HEK293 (cell line): ENCODE measurements around the gene PRC1.

Experiments used
- AEBP2 ChIP-seq: fragments of 450-650 bp; formaldehyde crosslinking; IDR thresholded peaks from 2 replicates; pipeline ENCODE4 v1.5.1; 2016; ENCODE audit warnings: missing biosample characterization, missing genetic modification characterization, borderline replicate concordance
- GLIS1 ChIP-seq: fragments of 450-650 bp; formaldehyde crosslinking; IDR thresholded peaks from 2 replicates; pipeline ENCODE4 v1.5.1; 2016; ENCODE audit warnings: missing biosample characterization, missing genetic modification characterization
- HIC1 ChIP-seq: fragments of 450-650 bp; formaldehyde crosslinking; IDR thresholded peaks from 2 replicates; pipeline ENCODE4 v1.5.1; 2016; ENCODE audit warnings: missing biosample characterization, missing genetic modification characterization
- HOXC10 ChIP-seq: sonication (generic); formaldehyde crosslinking; IDR thresholded peaks from 2 replicates; pipeline ENCODE4 v1.8.1; 2023; ENCODE audit warnings: mild to moderate bottlenecking, missing genetic modification reagents
- MYNN ChIP-seq: fragments of 450-650 bp; formaldehyde crosslinking; IDR thresholded peaks from 2 replicates; pipeline ENCODE4 v1.5.1; 2016; ENCODE audit warnings: missing biosample characterization, missing genetic modification characterization, borderline replicate concordance
- MZF1 ChIP-seq: fragments of 450-650 bp; formaldehyde crosslinking; IDR thresholded peaks from 2 replicates; pipeline ENCODE4 v1.5.1; 2017; ENCODE audit warnings: missing biosample characterization, missing genetic modification characterization, borderline replicate concordance
- OVOL3 ChIP-seq: fragments of 450-650 bp; formaldehyde crosslinking; IDR thresholded peaks from 2 replicates; pipeline ENCODE4 v1.5.1; 2016; ENCODE audit warnings: missing biosample characterization, missing genetic modification characterization
- ZBTB1 ChIP-seq: fragments of 450-650 bp; formaldehyde crosslinking; IDR thresholded peaks from 2 replicates; pipeline ENCODE4 v1.5.1; 2016; ENCODE audit warnings: missing biosample characterization, missing genetic modification characterization
- ZBTB11 ChIP-seq: fragments of 450-650 bp; formaldehyde crosslinking; conservative IDR thresholded peaks from 2 replicates; pipeline ENCODE4 v1.5.1; 2016; ENCODE audit warnings: low read depth, missing biosample characterization, missing genetic modification characterization
- ZFHX2 ChIP-seq: fragments of 450-650 bp; formaldehyde crosslinking; conservative IDR thresholded peaks from 2 replicates; pipeline ENCODE4 v1.5.1; 2016; ENCODE audit warnings: missing biosample characterization, missing genetic modification characterization
- ZIC2 ChIP-seq: fragments of 450-650 bp; formaldehyde crosslinking; IDR thresholded peaks from 2 replicates; pipeline ENCODE4 v1.5.1; 2016; ENCODE audit warnings: missing biosample characterization, missing genetic modification characterization
- ZNF114 ChIP-seq: fragments of 450-650 bp; formaldehyde crosslinking; IDR thresholded peaks from 2 replicates; pipeline ENCODE4 v1.5.0; 2017; ENCODE audit warnings: missing biosample characterization, missing genetic modification characterization
- ZNF146 ChIP-seq: fragments of 450-650 bp; formaldehyde crosslinking; IDR thresholded peaks from 2 replicates; pipeline ENCODE4 v1.5.1; 2016; ENCODE audit warnings: missing biosample characterization, missing genetic modification characterization
- ZNF19 ChIP-seq: fragments of 450-650 bp; formaldehyde crosslinking; IDR thresholded peaks from 2 replicates; pipeline ENCODE4; 2016; ENCODE audit warnings: missing biosample characterization, missing genetic modification characterization, low read depth
- ZNF202 ChIP-seq: fragments of 450-650 bp; formaldehyde crosslinking; IDR thresholded peaks from 2 replicates; pipeline ENCODE4 v1.5.1; 2016; ENCODE audit warnings: missing biosample characterization, missing genetic modification characterization, borderline replicate concordance
- ZNF214 ChIP-seq: fragments of 450-650 bp; formaldehyde crosslinking; IDR thresholded peaks from 2 replicates; pipeline ENCODE4 v1.5.1; 2017; ENCODE audit warnings: missing biosample characterization, mild to moderate bottlenecking, missing genetic modification characterization, borderline replicate concordance
- ZNF221 ChIP-seq: fragments of 450-650 bp; formaldehyde crosslinking; IDR thresholded peaks from 2 replicates; pipeline ENCODE4 v1.5.1; 2017; ENCODE audit warnings: missing biosample characterization, missing genetic modification characterization, borderline replicate concordance
- ZNF266 ChIP-seq: fragments of 450-650 bp; formaldehyde crosslinking; IDR thresholded peaks from 2 replicates; pipeline ENCODE4 v1.5.1; 2016; ENCODE audit warnings: missing biosample characterization, missing genetic modification characterization, low read depth
- ZNF335 ChIP-seq: fragments of 450-650 bp; formaldehyde crosslinking; conservative IDR thresholded peaks from 2 replicates; pipeline ENCODE4 v1.5.1; 2016; ENCODE audit warnings: missing biosample characterization, missing genetic modification characterization
- ZNF394 ChIP-seq: fragments of 450-650 bp; formaldehyde crosslinking; IDR thresholded peaks from 2 replicates; pipeline ENCODE4 v1.5.1; 2016; ENCODE audit warnings: missing biosample characterization, missing genetic modification characterization, mild to moderate bottlenecking, moderate library complexity, borderline replicate concordance
- ZNF404 ChIP-seq: fragments of 450-650 bp; formaldehyde crosslinking; IDR thresholded peaks from 2 replicates; pipeline ENCODE4 v1.5.1; 2017; ENCODE audit warnings: missing biosample characterization, missing genetic modification characterization
- ZNF501 ChIP-seq: fragments of 450-650 bp; formaldehyde crosslinking; IDR thresholded peaks from 2 replicates; pipeline ENCODE4 v1.5.1; 2016; ENCODE audit warnings: missing biosample characterization, missing genetic modification characterization
- ZNF548 ChIP-seq: fragments of 450-650 bp; formaldehyde crosslinking; IDR thresholded peaks from 2 replicates; pipeline ENCODE4 v1.5.1; 2016; ENCODE audit warnings: missing biosample characterization, missing genetic modification characterization
- ZNF596 ChIP-seq: fragments of 450-650 bp; IDR thresholded peaks from 2 replicates; pipeline ENCODE4 v1.5.0; 2018; ENCODE audit warnings: missing biosample characterization, mild to moderate bottlenecking, missing genetic modification characterization, moderate library complexity
- ZNF670 ChIP-seq: fragments of 450-650 bp; formaldehyde crosslinking; IDR thresholded peaks from 2 replicates; pipeline ENCODE4 v1.5.1; 2016; ENCODE audit warnings: missing biosample characterization, missing genetic modification characterization, low read depth
- ZNF701 ChIP-seq: fragments of 450-650 bp; formaldehyde crosslinking; IDR thresholded peaks from 2 replicates; pipeline ENCODE4 v1.5.1; 2016; ENCODE audit warnings: missing biosample characterization, missing genetic modification characterization
- ZNF791 ChIP-seq: fragments of 450-650 bp; formaldehyde crosslinking; IDR thresholded peaks from 2 replicates; pipeline ENCODE4 v1.5.1; 2016; ENCODE audit warnings: missing biosample characterization, missing genetic modification characterization
- ZXDB ChIP-seq: fragments of 450-650 bp; formaldehyde crosslinking; IDR thresholded peaks from 2 replicates; pipeline ENCODE4 v1.5.1; 2016; ENCODE audit warnings: missing biosample characterization, missing genetic modification characterization
- TF ChIP-seq, protein P1 (sequence below): fragments of 450-650 bp; formaldehyde crosslinking; IDR thresholded peaks from 2 replicates; pipeline ENCODE4 v1.5.1; 2017; ENCODE audit warnings: missing biosample characterization, missing genetic modification characterization
- TF ChIP-seq, protein P2 (sequence below): fragments of 450-650 bp; formaldehyde crosslinking; IDR thresholded peaks from 2 replicates; pipeline ENCODE4 v1.5.1; 2017; ENCODE audit warnings: missing biosample characterization, missing genetic modification characterization
- TF ChIP-seq, protein P3 (sequence below): fragments of 450-650 bp; formaldehyde crosslinking; IDR thresholded peaks from 2 replicates; pipeline ENCODE4 v1.5.1; 2016; ENCODE audit warnings: missing biosample characterization, missing genetic modification characterization

Gene PRC1

GRCh38 chr15:90934256-90934948 is 59.9 kb downstream of the PRC1 start (continued):
- TF ChIP-seq ZNF19 (tag by site-specific recombination) (no peak), ZNF670 (no peak), ZNF146 (no peak), ZNF214 (no peak), ZNF596 (tag by site-specific recombination) (0 out of 2 replicates have a peak, but pooled peaks have one; percentile 12), ZNF114 (tag by site-specific recombination) (no peak), ZNF501 (no peak), ZNF266 (tag by site-specific recombination) (no peak), MZF1 (tag by site-specific recombination) (no peak), ZXDB (tag by site-specific recombination) (no peak), ZFHX2 (tag by site-specific recombination) (peak; percentile 42; the same call in 1 of the 2 replicates), HOXC10 (no peak), HIC1 (tag by site-specific recombination) (no peak), ZNF221 (tag by site-specific recombination) (no peak), ZNF394 (tag by site-specific recombination) (no peak), GLIS1 (tag by site-specific recombination) (peak; percentile 98; the same call in 1 of the 2 replicates), OVOL3 (tag by site-specific recombination) (no peak), ZNF202 (tag by site-specific recombination) (no peak), ZNF335 (tag by site-specific recombination) (no peak), AEBP2 (tag by site-specific recombination) (no peak), ZNF548 (no peak), ZBTB11 (tag by site-specific recombination) (peak; percentile 54; the same call in 1 of the 2 replicates), ZNF404 (tag by site-specific recombination) (no peak), ZNF791 (tag by site-specific recombination) (no peak), MYNN (tag by site-specific recombination) (no peak), ZBTB1 (tag by site-specific recombination) (no peak), ZNF701 (no peak), ZIC2 (tag by site-specific recombination) (no peak)
- TF ChIP-seq, protein P1, sequence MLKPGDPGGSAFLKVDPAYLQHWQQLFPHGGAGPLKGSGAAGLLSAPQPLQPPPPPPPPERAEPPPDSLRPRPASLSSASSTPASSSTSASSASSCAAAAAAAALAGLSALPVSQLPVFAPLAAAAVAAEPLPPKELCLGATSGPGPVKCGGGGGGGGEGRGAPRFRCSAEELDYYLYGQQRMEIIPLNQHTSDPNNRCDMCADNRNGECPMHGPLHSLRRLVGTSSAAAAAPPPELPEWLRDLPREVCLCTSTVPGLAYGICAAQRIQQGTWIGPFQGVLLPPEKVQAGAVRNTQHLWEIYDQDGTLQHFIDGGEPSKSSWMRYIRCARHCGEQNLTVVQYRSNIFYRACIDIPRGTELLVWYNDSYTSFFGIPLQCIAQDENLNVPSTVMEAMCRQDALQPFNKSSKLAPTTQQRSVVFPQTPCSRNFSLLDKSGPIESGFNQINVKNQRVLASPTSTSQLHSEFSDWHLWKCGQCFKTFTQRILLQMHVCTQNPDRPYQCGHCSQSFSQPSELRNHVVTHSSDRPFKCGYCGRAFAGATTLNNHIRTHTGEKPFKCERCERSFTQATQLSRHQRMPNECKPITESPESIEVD (tag by site-specific recombination), result no peak
- TF ChIP-seq, protein P2, sequence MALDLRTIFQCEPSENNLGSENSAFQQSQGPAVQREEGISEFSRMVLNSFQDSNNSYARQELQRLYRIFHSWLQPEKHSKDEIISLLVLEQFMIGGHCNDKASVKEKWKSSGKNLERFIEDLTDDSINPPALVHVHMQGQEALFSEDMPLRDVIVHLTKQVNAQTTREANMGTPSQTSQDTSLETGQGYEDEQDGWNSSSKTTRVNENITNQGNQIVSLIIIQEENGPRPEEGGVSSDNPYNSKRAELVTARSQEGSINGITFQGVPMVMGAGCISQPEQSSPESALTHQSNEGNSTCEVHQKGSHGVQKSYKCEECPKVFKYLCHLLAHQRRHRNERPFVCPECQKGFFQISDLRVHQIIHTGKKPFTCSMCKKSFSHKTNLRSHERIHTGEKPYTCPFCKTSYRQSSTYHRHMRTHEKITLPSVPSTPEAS, result no peak
- TF ChIP-seq, protein P3, sequence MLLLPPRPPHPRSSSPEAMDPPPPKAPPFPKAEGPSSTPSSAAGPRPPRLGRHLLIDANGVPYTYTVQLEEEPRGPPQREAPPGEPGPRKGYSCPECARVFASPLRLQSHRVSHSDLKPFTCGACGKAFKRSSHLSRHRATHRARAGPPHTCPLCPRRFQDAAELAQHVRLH, result peak; percentile 63; the same call in 1 of the 2 replicates
